Right lobe of liver (tissue), 4 donors: Measurements from ENCODE around the gene CDH4.

ENCODE experiments used
- POLR2A ChIP-seq: fragments of 450-650 bp; IDR thresholded peaks from one replicate; pipeline ENCODE4 v1.6.1; 2017; ENCODE audit warnings: antibody characterized with exemption, mild to moderate bottlenecking
- TF ChIP-seq, protein P1 (sequence below), 4 donors: fragments of 200-600 bp in 3 of 4; fragments of 450-650 bp in 1 of 4; IDR thresholded peaks; one replicate each; pipeline versions ENCODE4 v1.5.1 to v1.8.0; 2016 to 2022; ENCODE audit warnings: antibody characterized with exemption in 4 of 4, mild to moderate bottlenecking in 2 of 4
- donor health status: DM: no; HTN: no; CAD: no.
- donor health status: DM: no; HTN: no; CAD: no.
- donor health status: DM: no; HTN: yes; CAD: no.

DNA sequence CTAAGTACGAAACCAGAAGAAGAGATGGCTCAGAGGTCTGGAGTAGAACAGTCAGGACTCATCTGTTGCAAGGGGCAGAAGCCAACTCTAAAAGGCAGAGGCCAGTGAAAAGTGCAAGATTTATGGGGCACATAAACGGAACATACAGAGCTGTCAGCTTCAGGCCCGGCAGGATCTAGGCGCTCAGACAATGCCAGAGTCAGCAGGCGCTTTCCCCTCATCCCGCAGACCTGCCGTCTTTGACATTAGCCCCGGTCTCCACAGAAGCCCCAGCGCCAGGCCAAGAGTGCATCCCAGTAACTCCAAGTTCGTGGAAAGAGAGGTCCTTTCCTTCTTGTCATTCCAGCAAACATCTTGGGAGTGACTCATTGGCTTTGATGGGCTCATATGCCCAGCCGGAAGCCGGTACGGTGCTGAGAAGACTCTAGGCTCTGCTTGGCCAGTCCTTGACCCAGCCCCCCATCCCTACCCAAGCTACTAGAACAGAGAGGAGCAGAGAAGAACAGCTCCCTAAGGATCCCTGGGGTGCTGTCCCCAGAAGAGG, 552.8 kb downstream of the CDH4 start:
- TF ChIP-seq, protein P1, sequence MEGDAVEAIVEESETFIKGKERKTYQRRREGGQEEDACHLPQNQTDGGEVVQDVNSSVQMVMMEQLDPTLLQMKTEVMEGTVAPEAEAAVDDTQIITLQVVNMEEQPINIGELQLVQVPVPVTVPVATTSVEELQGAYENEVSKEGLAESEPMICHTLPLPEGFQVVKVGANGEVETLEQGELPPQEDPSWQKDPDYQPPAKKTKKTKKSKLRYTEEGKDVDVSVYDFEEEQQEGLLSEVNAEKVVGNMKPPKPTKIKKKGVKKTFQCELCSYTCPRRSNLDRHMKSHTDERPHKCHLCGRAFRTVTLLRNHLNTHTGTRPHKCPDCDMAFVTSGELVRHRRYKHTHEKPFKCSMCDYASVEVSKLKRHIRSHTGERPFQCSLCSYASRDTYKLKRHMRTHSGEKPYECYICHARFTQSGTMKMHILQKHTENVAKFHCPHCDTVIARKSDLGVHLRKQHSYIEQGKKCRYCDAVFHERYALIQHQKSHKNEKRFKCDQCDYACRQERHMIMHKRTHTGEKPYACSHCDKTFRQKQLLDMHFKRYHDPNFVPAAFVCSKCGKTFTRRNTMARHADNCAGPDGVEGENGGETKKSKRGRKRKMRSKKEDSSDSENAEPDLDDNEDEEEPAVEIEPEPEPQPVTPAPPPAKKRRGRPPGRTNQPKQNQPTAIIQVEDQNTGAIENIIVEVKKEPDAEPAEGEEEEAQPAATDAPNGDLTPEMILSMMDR (IDR thresholded peaks at IDR 0.05), result no peak
- no peak for TF ChIP-seq POLR2A
